Prostate gland (tissue), 2 donors: ENCODE measurements around the gene RSRC1. TPM values are rescaled to one million over a fixed set of nuclear protein-coding genes. Genes with fewer than 3 reads are reported as not detected.

Experiments used
- DNase-seq: peaks from one replicate; pipeline ENCODE4 v3.0.0-alpha.2; 2019; ENCODE audit warnings: low spot score
- H3K27ac ChIP-seq, 2 donors: fragments of 200-600 bp; sonication (generic); 2 replicates each; pipeline ENCODE4 v1.5.1; 2017 to 2019
- H3K27me3 ChIP-seq: fragments of 200-600 bp; sonication (generic); replicated peaks from 2 replicates; pipeline ENCODE4 v1.5.1; 2019; ENCODE audit not compliant: insufficient read depth
- H3K36me3 ChIP-seq, 2 donors: fragments of 200-600 bp; sonication (generic); 1 replicate in 1 of 2; 2 replicates in 1 of 2; pipeline versions ENCODE4 v1.5.1 to v1.8.1; 2017 to 2019
- H3K4me1 ChIP-seq: fragments of 200-600 bp; sonication (generic); replicated peaks from 2 replicates; pipeline ENCODE4 v1.5.1; 2019
- H3K4me3 ChIP-seq, 2 donors: fragments of 200-600 bp; sonication (generic); 2 replicates each; pipeline ENCODE4 v1.5.1; 2017 to 2019
- H3K9me3 ChIP-seq: fragments of 200-600 bp; sonication (generic); 2 replicates; pipeline ENCODE4 v1.5.1; 2017
- CTCF ChIP-seq, 4 experiments: fragments of 200-600 bp in 2 of 4; fragments of 450-650 bp in 2 of 4; sonication (generic) in 2 of 4; IDR thresholded peaks; 1 replicate in 3 of 4; 2 replicates in 1 of 4; pipeline ENCODE4 v1.5.1; 2016 to 2019; ENCODE audit warnings: antibody characterized with exemption in 4 of 4, mild to moderate bottlenecking in 2 of 4, moderate library complexity in 2 of 4
- POLR2A ChIP-seq: fragments of 450-650 bp; IDR thresholded peaks from one replicate; pipeline ENCODE4 v1.6.1; 2016; ENCODE audit warnings: antibody characterized with exemption, mild to moderate bottlenecking
- POLR2AphosphoS5 ChIP-seq: sonication (generic); formaldehyde crosslinking; IDR thresholded peaks from one replicate; pipeline ENCODE4 v1.6.1; 2017; ENCODE audit warnings: antibody characterized with exemption
- WGBS: methylation state at CpG from one replicate; pipeline ENCODE4 v1.1.5; 2018; 5-methylcytosine and 5-hydroxymethylcytosine counted together
- intact Hi-C: fragments of 100-400 bp; cut with DNase I; formaldehyde crosslinking; loops from one replicate; pipeline ENCODE4 v1.14.2; 2022
- total RNA-seq, 2 donors: library from RNA; depleted of rRNA; stranded (reverse); fragments of >200 nt; gene quantifications; one replicate each; pipeline ENCODE4 v1.1.0, GENCODE V29; 2016

The RSRC1 gene
- total RNA-seq, 2 donors from 2014 or later: 36.5 to 50.7 TPM

DNA sequence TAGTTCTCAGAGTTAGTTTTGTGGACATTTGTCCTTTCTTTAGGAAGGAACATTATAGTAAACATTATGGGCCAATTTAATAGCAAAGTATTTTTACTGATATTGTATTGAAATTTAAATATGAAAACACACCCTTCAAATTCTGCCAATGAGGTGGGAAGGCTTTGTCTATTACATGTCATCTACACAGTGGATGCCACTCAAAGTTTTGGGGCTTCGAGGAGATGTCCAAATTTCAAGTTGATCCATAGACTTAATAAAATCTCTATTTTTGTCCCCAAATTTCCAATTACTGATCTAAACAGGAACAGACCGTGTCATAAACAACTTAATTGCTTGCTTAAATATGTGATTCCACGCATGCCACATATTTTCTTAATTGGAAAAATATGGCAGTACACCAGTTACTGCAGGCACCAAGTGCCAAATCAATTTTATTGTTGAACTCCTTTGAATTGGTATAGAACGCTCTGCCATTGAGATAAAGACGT lies 5.4 kb upstream of the RSRC1 start:
- H3K9me3 ChIP-seq: no peaks in the 10 kb centered on the region
- 24% methylated on average over 5 of the region's 5 CpGs for WGBS
- no peak overlapping the region for H3K27ac ChIP-seq
- intact Hi-C loops: no loop called here
- H3K4me1 ChIP-seq: no peaks in the 10 kb centered on the region
- H3K27me3 ChIP-seq: peaks cover 49% of the 10 kb centered on the region
- DNase-seq: no peak
- TF ChIP-seq CTCF (IDR thresholded peaks at IDR 0.05) (no peak), POLR2A (no peak), POLR2AphosphoS5 (no peak)
- H3K4me3 ChIP-seq: no peak overlapping the region
- H3K36me3 ChIP-seq: no peaks in the 10 kb centered on the region

DNA sequence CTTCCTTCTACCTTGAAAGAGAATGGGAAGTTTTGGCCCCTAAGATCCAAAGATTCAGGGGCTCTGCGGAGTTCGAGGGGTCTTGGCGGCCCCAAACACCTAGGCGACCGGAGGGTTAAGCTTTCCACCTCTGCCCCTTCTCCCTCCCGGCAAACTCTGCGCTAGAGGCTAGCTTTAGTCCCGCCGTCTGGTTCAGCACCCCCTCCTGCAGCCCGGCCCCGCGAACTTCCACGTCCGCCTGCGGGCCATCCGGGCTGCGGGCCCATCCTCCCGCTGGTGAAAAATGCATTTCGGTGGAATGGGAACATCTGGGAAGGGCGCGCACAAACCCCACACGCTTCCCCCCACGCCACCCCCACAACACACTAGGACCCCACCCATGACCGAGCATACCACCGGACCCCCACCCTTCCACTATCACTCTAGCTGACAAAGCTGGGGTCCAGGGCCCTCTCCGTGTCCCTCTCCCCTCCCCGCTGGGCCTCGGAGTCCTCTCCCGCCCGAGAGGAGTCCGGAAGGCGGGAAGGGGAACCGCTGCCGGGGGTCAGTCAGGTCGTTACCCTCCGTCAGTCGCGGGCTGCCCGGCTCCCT lies 4.7 kb upstream of the RSRC1 start:
- intact Hi-C loops: no loop called here
- 3% methylated on average over 30 of the region's 39 CpGs for WGBS

GRCh38 chr3:158105710-158106253 lies 4.1 kb upstream of the RSRC1 start:
- 3% methylated on average over 45 of the region's 45 CpGs for WGBS
- no peak for DNase-seq

More for the DNA sequence above, 4.7 kb upstream of the RSRC1 start:
- Histone ChIP-seq H3K4me1 (no peaks in the 10 kb centered on the region), H3K27me3 (peaks cover 47% of the 10 kb centered on the region), H3K36me3 (no peaks in the 10 kb centered on the region), H3K27ac (no peak overlapping the region), H3K4me3 (peak overlapping the region in 1 of 2 donors; percentile 9), H3K9me3 (no peaks in the 10 kb centered on the region)
- TF ChIP-seq POLR2A (no peak), CTCF (IDR thresholded peaks at IDR 0.05) (no peak), POLR2AphosphoS5 (no peak)
- no peak for DNase-seq

DNA sequence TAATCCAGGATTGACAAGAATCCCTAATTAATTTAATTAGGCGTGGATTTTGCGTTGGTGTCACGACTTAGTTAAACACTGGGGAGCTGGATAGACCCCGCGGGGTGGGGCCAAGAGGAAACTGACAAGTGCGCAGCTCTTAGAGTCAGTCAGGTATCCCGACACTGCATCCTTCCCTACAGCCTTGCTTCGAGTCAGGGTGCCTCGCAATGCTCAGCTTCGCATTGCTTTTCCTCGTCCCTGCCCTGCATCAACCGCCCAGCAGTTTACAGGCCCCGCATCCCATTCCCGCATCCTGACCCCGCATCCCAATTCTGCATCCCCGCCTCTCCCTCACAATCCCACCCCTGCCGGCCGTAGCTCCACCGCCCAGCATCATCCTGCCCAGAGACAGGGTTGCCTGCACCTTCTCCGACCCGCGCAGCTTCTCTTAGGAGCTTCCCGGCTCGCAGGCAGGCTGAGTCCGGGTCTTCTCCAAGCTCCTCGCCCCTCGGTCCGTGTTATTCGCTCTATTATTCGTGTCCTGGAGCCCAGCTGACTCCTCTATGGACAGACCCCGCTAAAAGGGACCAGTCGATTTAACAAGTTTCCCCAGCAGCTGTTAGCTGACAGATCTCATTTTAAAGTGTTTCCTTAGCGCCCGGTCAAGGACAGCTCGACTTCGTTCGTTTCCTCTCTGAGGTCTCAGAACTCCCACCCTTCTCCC lies 3.0 kb upstream of the RSRC1 start:
- Histone ChIP-seq H3K4me1 (no peaks in the 10 kb centered on the region), H3K36me3 (no peaks in the 10 kb centered on the region), H3K4me3 (no peak overlapping the region), H3K27ac (no peak overlapping the region), H3K27me3 (peaks cover 31% of the 10 kb centered on the region), H3K9me3 (no peaks in the 10 kb centered on the region)
- no peak for TF ChIP-seq POLR2AphosphoS5
- no peak for TF ChIP-seq CTCF (IDR thresholded peaks at IDR 0.05)
- no peak for TF ChIP-seq POLR2A
- DNase-seq: no peak
- WGBS: 8% methylated on average over 37 of the region's 37 CpGs
- intact Hi-C loops: no loop called here

More at GRCh38 chr3:158105710-158106253, 4.1 kb upstream of the RSRC1 start:
- no peaks in the 10 kb centered on the region for H3K4me1 ChIP-seq
- H3K9me3 ChIP-seq: no peaks in the 10 kb centered on the region
- TF ChIP-seq POLR2A (no peak), CTCF (IDR thresholded peaks at IDR 0.05) (no peak), POLR2AphosphoS5 (no peak)
- H3K36me3 ChIP-seq: no peaks in the 10 kb centered on the region
- no peak overlapping the region for H3K27ac ChIP-seq
- peak overlapping the region in 1 of 2 donors; percentile 9 for H3K4me3 ChIP-seq
- peaks cover 42% of the 10 kb centered on the region for H3K27me3 ChIP-seq
- intact Hi-C loops: no loop called here
